ENCODE data around the gene CRAMP1.

The CRAMP1 gene

DNA sequence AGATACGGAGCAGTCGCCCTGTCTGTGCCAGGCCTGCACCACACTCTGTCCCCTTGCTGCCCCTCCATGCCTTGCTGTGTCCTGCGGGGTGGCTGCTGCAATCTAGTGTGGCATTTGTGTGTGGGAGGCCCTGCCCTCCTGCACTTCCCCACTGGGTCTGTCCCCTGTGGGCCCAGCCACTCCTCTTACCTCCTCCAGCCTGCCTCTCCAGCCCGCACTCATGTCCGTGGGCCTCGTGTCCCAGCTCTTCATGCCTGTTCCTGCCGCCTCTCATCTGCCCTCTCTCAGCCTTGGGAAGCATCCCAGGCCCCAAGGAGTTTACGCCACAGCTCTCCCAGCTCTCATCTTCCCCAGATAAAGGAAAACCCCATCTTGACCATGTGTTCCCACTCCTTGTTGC, 26.6 kb downstream of the CRAMP1 start:
- DNase-seq: no peak

DNA sequence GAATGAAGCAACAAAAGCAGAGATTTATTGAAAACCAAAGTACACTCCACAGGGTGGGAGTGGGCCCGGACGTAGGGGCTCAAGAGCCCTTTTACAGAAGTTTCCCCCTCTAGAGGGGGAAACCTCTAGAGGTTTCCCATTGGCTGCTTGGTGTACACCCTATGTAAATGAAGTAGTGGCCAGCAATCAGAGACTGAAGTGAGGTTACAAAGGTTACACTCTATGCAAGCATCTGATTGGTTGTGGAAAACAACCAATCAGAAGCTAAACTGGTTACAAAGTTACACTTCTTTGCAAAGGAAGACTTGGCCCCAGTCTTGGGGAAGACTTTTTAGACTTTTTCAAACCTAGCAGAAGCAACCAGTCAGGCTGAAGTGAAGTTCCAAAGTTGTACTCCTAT, 27.1 kb downstream of the CRAMP1 start:
- DNase-seq: no peak

DNA sequence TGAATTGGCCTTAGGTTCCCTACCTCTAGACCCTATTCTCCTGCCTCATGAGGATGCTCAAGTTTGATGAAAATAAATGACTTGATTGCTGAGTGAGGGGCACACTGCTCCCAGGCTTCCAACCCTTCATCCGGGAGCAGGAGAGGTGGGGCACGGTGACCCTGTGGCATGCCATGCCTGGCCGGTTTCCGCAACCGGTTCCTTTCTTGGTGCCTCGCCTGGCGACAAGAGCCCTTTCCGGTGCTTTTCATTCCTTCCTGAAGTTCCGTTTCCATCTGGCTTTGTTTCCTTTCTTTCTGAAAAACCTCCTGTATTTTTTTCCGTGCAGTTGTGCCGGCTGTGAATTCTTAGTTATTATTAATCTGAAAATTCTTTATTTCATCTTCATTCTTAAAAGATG, 27.7 kb downstream of the CRAMP1 start:
- DNase-seq: no peak

DNA sequence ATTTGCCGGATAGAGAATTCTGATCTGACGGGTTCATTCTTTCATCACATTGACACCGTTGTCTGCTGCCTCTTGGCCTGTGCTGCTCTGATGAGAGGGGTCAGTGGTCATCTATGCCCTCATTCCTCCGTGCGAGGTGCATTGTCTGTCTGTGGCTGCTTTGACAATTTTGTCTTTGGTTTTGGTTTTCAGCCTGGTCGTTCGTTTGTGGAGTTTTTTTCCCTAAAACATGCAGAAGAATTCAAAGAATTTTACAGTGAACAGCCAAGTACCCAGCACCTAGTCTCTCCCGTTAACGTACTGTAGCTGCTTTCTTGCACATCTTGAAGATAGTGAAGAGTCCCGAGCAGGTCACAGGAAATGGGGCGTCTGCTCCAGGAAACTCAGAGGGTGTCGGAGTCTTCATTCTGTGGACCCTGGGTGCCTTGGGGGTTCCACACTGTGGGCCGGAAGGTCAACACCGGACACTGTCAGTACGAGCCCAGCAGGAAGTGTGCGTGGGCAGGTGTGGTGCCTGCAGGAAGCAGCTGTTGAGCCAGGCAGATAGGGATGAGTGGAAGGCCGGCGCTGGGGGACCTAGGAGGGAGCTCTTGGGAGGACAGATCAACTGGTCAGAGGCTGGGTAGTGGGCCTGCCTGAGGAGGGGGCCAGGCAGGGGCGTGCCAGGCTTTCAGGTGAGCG, 28.2 kb downstream of the CRAMP1 start:
- no peak for DNase-seq

DNA sequence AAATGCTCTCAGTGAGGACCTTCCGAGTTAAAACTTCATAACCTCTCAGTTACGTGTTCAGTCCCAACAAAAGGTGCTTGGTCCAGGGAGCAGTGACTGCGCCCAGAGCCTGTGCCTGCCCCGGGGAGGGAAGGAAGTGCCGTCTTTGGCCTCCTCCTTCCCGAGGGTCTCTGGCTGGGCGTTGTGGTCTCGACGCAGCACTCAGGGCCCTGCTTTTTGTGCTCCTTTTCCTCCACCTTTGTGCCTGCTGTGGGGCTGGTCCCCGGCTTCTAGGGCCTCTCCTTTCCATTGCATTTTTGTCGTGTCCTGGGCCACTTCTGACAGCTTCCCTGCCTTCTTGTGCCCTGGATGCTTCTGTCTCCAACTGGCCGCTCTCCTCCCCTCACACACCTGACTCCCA, 29.1 kb downstream of the CRAMP1 start:
- no peak for DNase-seq

DNA sequence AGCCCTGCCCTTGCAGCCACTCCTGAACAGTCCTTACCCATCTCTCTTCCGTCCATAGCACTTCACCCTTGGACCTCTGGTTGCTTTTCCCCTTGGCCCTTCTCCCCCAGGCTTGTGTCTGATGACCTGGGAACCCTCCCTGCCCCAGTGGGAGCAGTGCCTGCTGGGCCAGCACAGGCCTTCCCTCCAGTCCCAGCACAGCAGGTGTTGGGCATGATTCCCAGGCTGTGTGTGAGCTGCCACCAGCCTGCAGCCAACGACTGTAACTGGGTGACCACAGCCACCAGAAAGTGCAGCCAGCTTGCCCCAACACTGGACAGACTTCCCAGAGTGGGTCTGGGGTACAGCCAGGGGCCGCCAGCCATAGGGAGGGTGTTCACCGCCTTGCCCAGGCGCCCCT, 30.0 kb downstream of the CRAMP1 start:
- no peak for DNase-seq

DNA sequence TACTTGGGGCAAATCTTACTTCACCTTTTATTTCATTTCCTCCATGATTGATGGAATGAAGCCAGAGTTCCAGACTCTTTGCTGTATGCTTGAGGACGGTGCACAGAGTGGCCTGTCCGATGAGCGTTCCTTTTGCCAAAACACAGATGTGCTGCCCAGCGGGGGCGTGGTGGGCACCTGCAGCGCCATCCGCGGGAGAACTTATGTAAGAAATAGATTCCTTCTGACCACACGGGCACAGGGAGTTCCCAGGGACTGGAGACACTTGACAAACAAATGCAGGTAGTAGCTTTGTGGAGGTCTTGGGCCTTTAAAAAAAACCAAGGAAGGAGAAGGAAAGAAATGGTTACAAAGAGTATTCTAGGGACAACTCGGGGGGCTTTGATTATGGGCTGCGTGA, 30.6 kb downstream of the CRAMP1 start:
- DNase-seq: no peak

DNA sequence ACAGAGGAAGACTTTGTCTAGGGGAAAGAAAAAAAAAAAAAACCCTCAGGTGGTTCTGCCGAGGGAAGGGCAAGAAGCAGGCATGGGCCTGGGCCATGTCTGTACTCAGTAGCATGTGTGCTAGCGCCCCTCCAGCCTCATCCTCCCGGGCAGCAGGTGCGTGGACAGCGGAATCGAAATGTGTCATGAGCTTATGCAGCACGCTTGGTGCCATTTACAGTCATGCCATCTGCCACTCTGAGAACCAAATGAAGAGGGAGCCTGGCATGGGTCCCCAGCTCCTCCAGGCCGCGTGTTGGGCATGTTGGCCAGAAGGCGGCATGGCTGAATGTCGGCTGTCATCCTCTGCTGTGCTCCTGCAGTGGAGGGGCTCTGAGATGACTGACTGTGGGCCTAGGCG, 31.4 kb downstream of the CRAMP1 start:
- DNase-seq: no peak

DNA sequence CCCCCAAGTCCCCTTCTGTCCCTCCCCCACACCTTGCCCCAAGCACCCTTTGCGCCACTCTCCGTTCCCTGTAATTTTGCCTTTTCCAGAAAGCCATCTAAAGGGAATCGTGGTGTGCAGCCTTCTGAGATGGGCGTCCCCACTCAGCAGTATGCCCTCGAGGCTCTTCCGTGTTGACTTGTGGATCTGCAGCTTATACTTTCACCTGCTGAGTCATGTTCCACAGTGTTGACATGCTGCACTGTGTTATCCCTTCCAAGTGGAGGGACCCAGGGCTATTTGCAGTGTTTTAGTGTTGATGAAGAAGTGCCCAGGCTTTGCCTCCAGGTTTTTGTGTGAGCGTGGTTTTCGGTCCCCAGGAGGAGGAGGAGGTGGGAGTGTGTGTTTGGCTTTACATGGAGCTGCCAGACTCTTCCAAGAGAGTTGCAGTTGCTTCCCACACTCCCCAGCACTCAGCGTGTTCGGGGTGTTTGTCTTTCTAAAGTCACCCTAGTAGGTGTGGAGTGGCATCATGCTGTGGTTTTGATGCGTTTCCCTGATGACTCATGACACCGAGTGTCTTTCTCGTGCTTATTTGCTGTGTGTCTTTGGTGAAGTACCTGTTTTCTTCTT, 33.9 kb downstream of the CRAMP1 start:
- no peak for DNase-seq

DNA sequence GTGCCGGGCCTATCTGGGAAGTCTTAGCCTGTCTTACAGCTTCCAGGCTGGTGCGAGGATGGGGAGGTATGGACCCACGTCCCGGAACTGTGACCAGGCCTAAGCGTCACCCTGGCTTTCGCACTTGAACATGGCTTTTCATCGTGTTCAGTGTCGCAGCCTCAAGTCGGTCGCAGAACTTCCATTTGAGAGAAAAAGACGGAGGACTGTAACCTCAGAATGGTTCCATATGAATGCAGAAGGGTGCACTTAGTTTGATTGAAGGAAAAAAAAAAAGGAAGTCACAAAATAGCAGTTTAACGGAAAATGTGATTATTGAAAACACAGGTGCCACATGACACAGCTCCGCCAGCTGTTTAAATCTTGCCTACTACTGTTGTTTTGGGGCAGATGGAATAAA, 35.7 kb downstream of the CRAMP1 start:
- no peak for DNase-seq

DNA sequence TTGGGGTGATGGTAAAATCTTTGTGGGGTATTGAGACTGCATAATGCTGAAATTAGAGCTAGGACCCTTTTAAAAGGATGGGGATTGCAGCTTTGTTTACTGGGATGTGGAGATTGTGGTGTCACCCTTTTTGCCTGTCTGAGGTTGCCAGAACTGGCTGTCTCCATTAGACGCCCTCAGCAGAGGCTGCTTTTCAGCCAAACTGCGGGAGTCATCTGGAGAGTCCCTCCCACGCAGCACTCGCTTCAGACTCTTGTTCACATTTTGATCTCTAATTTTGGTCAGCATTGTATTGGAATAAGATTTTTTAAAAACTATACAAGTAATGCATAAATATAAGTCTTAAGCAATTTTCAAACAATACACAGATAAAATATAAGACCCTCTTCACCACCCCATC, 38.0 kb downstream of the CRAMP1 start:
- no peak for DNase-seq

DNA sequence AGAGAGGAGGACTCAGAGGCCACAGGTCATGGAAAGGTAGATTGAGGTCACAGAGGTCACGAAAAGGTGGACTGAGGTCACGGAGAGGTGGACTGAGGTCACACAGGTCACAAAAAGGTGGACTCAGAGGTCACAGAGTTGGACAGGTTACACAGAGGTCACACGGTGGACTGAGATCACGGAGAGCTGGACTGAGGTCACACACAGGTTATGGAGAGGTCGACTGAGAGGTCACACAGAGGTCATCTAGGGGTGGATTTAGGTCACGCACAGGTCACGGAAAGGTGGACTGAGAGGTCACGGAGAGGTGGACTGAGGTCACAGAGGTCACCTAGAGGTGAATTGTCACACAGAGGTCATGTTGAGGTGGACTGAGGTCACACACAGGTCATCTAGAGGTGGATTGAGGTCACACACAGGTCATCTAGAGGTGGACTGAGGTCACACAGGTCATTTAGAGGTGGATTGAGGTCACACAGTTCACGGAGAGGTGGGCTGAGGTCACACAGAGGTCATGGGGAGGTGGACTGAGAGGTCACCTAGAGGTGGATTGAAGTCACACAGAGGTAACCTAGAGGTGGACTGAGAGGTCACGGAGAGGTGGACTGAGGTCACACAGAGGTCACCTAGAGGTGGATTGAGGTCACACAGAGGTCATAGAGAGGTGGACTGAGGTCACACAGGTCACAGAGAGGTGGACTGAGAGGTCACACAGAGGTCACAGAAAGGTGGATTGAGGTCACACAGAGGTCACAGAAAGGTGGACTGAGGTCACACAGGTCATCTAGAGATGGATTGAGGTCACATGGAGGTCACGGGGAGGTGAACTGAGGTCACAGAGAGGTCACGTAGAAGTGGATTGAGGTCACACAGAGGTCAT, 39.2 kb downstream of the CRAMP1 start:
- DNase-seq: no peak

DNA sequence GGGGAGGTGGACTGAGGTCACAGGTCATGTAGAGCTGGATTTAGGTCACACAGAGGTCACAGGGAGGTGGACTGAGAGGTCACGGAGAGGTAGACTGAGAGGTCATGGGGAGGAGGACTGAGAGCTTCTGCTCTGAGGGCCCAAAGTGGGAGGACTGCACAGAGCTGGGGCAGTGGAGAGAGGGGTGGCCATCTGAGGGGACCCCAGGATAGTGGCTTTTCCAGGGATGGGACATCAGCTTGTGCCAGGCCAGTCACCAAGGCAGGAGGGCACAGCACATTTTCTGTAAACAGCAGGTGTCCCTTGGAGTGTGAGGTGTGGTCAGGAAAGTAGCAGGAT, 39.8 kb downstream of the CRAMP1 start:
- DNase-seq: no peak

DNA sequence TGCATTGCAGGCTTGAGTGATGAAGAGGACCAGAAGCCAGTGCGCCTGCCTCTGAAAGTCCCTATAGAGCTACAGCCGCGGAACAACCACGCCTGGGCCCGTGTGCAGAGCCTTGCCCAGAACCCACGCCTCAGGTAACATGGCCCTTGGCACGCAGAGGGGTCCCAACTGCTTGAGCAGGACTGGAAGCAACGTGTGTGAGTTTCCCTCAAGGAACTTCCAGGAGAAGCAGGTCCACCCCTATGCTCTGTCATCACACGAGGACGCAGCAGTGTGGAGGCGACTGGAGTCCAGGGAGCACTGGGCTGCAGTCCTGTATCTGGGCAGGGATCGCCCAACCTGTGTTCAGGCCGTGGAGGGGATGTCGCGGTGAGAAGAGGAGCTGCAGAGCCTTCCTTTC, 40.9 kb downstream of the CRAMP1 start:
- DNase-seq: no peak

DNA sequence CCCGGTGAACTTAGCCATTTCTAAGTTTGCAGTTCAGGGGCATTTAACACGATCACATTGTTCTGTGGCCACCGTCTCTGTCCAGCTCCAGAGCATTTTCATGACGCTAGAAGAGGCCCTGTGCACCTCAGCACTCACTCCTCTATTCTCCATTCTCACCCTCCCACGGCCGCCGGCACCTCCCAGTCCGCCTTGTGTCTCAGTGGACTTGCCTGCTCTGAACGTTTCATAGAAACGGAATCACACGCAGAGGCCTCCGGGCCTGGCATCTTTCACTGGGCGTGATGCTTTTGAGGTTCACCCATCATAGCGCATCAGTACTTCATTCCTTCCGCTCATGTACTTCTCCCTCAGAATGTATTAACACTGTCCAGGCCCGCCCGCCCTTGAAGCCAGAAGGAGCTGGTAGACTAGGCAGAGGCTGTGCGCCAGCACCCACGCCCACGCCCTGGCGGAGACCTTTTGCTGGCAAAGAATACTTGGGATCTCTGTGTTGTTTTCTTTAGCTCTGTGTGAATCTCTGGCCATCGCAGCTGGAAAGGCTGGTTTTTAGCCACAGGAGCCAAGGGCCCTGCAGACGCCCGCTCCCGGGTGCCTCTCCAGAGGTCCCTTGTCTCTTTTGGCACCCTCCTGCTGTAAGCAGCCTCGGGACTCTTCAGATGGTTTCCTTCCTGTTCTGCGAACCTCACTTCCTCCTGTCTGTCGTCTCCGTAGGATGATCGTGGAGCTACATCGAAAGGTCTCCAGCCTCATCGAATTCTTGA, 42.5 kb downstream of the CRAMP1 start:
- DNase-seq: no peak

DNA sequence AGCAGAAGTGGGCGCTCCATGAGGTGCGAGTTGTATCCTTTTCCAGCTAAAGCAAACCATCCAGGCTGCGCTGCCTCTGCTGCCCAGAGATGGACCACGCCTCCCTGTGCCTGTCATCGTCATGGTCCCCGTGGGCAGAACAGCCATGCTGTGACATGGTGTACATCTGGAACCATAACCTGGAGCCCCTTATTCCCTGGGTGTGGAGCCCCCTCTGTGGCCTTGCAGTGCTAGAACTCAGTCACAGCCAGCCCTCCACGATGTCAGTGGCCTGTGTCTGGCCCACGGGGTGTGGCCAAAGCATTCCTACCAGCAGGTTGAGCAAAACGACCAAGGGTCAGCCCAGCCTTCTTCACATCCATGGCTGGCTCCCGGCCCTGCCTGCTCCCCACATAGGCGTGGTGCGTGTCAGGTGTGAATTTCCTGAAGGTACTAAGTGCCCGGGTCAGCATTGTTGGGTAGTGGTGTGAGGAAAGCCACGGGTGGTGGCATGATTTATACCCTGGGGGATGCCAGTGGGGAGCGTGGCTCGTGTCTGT, 43.2 kb downstream of the CRAMP1 start:
- DNase-seq: no peak

DNA sequence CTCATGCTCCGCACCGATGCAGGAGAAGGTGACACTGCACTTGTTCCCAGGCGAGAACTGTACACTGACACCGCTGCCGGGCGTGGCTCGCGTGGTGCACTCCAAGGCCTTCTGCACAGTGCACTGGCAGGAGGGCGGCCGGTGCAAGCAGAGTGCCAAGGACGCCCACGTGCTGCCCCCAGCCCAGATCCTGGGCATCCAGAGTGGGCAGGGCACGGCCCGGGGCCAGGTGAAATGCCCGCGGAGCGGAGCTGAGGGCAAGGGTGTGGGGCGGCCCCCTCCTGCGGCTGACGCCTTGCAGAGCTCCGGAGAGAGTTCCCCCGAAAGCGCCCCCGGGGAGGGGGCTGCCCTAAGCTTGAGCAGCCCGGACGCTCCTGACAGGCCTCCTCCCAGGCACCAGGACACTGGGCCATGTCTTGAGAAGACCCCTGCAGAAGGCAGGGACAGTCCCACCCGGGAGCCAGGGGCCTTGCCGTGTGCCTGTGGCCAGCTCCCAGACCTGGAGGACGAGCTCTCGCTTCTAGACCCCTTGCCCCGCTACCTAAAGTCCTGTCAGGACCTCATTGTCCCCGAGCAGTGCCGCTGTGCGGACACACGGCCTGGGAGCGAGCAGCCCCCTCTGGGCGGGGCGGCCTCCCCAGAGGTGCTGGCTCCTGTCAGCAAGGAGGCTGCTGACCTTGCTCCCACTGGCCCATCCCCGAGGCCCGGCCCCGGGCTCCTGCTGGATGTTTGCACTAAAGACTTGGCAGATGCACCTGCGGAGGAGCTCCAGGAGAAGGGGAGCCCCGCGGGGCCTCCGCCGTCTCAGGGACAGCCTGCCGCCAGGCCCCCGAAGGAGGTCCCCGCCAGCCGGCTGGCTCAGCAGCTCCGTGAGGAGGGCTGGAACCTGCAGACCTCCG, 44.0 kb downstream of the CRAMP1 start:
- no peak for DNase-seq

DNA sequence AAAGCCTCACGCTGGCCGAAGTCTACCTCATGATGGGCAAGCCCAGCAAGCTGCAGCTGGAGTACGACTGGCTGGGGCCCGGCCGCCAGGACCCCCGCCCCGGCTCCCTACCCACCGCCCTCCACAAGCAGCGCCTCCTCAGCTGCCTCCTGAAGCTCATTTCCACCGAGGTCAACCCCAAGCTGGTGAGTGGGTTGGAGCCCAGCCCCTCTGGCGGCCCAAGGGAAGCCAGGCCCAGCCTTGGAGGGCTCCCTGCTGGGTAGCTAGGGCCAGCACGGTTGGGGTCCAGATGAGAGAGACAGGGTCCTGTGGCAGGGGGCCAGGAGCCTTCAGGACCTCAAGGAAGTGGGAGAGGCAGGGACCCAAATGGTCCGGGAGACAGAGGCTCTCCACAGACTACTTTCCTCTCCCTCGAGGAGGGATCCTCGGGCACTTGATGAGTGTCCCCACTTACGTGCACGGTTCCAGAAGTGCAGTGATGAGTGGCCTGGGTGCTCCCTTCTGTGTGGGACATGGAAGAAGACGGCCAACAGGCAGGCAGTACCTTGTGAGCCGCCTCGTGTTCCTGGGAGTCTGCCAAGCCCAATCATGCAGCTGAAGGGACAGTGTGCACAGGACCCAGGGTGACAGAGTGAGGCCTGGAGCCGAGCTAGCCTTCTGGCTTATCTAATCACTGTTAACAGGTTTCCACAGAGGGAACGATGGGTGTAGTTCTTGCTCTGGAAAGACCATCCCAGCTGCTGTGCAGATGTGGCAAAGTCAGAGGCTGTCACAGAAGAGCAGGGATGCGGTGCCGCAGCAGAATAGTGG, 44.9 kb downstream of the CRAMP1 start:
- DNase-seq: no peak

DNA sequence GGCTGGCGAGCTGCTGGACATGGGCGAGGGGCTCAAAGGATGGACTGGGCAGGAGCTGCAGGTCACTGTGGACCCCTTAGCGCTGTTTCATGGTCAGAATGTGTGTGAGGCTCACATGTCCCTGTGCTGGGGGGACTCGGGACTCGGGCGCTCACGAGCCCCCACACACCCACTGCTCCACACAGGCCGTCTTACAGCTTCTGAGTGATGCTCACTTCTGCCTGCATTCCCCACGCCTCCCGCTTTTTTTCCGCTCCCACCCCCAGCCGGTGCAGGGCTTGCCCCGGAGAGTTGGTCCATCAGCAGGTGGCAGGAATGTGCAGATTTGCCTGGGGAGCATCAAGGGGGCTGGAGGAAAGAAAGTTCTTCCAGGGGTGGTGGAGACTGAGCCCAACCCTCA, 45.7 kb downstream of the CRAMP1 start:
- no peak for DNase-seq

DNA sequence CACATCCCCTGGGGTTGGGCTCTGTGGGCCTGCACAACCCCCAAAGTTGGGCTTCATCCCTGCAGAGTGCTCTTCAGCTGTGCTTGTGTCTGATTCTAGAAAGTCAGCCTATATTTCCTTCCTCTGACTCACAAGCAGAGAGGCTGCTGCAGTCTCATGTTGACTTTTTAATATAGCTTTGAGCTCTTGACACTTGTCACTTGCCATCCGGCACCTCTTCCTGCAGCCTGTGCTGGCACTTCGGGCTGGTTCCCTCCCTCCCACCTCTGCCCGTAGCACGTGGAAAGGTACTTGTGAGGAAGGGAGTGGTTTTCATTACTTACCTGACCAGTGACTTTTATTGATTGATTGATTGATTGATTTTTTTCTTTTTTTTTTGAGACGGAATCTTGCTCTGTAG, 46.9 kb downstream of the CRAMP1 start:
- DNase-seq: no peak

DNA sequence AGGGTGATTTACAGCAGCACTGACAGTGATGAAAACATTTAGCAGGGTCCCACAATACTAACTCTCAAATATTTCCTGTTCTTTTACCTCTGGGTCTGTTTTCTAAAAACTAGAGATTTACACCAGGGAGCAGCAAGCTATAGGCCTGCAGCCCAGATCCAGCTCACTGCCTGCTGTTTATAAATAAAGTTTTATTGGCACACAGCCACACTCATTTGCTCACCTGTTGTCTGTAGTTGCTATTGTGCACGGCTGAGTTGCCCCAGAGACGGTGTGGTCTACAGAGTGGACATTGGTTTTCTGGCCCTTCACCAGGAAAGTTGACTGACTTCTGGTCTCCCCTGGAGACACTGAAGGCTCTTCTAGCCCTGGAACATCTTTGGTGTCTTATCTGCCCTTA, 49.7 kb downstream of the CRAMP1 start:
- DNase-seq: no peak

Data from retina (tissue), 1 donor.